Spinal cord (tissue), 10 donors: ENCODE results near the gene THSD4. TPM values are rescaled to one million over a fixed set of nuclear protein-coding genes. Genes with fewer than 3 reads are reported as not detected.

ENCODE experiments used
- DNase-seq, 6 donors: peaks; one replicate each; pipeline versions ENCODE4 v3.0.0 to v3.0.0-alpha.2; 2013 to 2015; ENCODE audit warnings: low spot score in 6 of 6, low read depth in 4 of 6
- H3K27ac ChIP-seq: one replicate; pipeline ENCODE4 v1.5.1; 2013; ENCODE audit warnings: low read depth, low read length, control low read depth
- H3K27me3 ChIP-seq: one replicate; pipeline ENCODE4 v1.6.1; 2013; ENCODE audit warnings: low read length; ENCODE audit not compliant: control insufficient read depth, insufficient read depth
- H3K36me3 ChIP-seq: one replicate; pipeline ENCODE4 v1.6.1; 2013; ENCODE audit warnings: low read length; ENCODE audit not compliant: control insufficient read depth, insufficient read depth
- H3K4me1 ChIP-seq: one replicate; pipeline ENCODE4 v1.6.1; 2013; ENCODE audit warnings: low read length; ENCODE audit not compliant: control insufficient read depth, insufficient read depth
- H3K4me3 ChIP-seq: one replicate; pipeline ENCODE4 v1.5.1; 2013; ENCODE audit warnings: low read depth, low read length, control low read depth
- H3K9me3 ChIP-seq: one replicate; pipeline ENCODE4 v1.6.1; 2013; ENCODE audit warnings: low read length; ENCODE audit not compliant: control insufficient read depth, insufficient read depth
- WGBS: methylation state at CpG from one replicate; pipeline ENCODE4 v1.1.5; 2013; ENCODE audit warnings: missing lambda C conversion rate; ENCODE audit not compliant: insufficient coverage; 5-methylcytosine and 5-hydroxymethylcytosine counted together
- polyA plus RNA-seq, 2 donors: library from polyadenylated mRNA; unstranded; fragments of 120-200 nt; gene quantifications; one replicate each; pipeline ENCODE4 v1.2.1, GENCODE V29; 2013; ENCODE audit not compliant: insufficient read length in 2 of 2
- total RNA-seq, 2 donors: library from RNA; depleted of rRNA in 1 of 2; stranded (reverse); fragments of 120-200 nt in 1 of 2; fragments of >200 nt in 1 of 2; gene quantifications; one replicate each; pipeline versions ENCODE4 v1.2.3 to v1.2.4, GENCODE V29; 2013 to 2014
- donor health status: healthy.

THSD4 gene
- total and polyA plus RNA-seq, 4 donors = 18.2 to 127 (median 63.2) TPM

GRCh38 chr15:71319935-71320334 is 204.7 kb downstream of the THSD4 start:
- WGBS = 100% methylated on average over 2 of the region's 3 CpGs
- H3K4me1 ChIP-seq = no peaks in the 10 kb centered on the region
- H3K4me3 ChIP-seq = no peak overlapping the region
- H3K27ac ChIP-seq = no peak overlapping the region
- no peaks in the 10 kb centered on the region for H3K9me3 ChIP-seq
- H3K36me3 ChIP-seq = no peaks in the 10 kb centered on the region
- no peak for DNase-seq
- no peaks in the 10 kb centered on the region for H3K27me3 ChIP-seq

GRCh38 chr15:71323082-71323481 is 207.8 kb downstream of the THSD4 start:
- H3K4me1 ChIP-seq = no peaks in the 10 kb centered on the region
- no peak for DNase-seq
- H3K4me3 ChIP-seq = no peak overlapping the region
- 100% methylated on average over 1 of the region's 4 CpGs for WGBS
- no peaks in the 10 kb centered on the region for H3K9me3 ChIP-seq
- no peaks in the 10 kb centered on the region for H3K36me3 ChIP-seq
- H3K27ac ChIP-seq = no peak overlapping the region
- no peaks in the 10 kb centered on the region for H3K27me3 ChIP-seq

DNA sequence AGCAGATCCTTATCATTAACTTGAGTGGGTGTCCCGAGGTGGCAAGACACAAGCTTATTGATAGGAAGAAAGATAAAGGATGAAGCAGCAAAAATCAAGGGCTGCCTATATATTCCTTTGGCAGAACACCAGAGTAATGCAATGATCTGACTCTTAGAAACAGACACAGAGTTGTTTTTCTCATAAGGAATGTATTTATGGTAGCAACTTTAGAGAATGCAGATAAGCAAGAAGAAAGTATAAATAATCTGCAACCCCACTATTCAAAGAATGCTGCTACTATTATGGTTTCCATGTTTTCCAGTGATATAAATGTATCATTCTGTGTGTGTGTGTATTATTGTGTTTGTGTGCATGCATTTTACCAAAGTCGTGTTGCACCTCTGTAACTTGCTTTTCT is 208.3 kb downstream of the THSD4 start:
- WGBS = 86% methylated on average over 1 of the region's 2 CpGs
- H3K9me3 ChIP-seq = no peaks in the 10 kb centered on the region
- no peak overlapping the region for H3K27ac ChIP-seq
- DNase-seq = no peak
- H3K36me3 ChIP-seq = no peaks in the 10 kb centered on the region
- no peaks in the 10 kb centered on the region for H3K27me3 ChIP-seq
- H3K4me1 ChIP-seq = no peaks in the 10 kb centered on the region
- no peak overlapping the region for H3K4me3 ChIP-seq

DNA sequence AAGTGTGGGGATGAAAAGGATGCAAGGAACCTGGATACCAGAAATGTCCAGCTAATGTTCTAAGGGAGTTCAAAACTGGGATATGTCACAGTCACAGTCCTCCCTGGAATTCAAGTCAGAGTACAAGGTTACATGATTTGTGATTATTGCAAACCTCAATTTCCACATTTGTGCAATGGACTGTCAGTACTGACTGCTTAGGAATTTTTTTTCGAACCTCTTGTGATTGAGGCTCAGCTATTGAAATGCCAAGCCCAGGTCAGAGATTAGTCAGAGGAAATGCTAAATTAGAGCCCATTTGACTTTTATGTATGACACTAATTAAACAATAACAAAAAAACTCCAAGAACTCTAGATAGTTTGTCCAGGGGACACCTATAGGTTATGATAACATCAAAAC is 210.2 kb downstream of the THSD4 start:
- H3K27me3 ChIP-seq = no peaks in the 10 kb centered on the region
- no peak overlapping the region for H3K27ac ChIP-seq
- H3K9me3 ChIP-seq = no peaks in the 10 kb centered on the region
- DNase-seq = no peak
- H3K4me1 ChIP-seq = no peaks in the 10 kb centered on the region
- no peak overlapping the region for H3K4me3 ChIP-seq
- H3K36me3 ChIP-seq = no peaks in the 10 kb centered on the region
- WGBS = no CpG with 5 or more reads among the region's 1 CpG

GRCh38 chr15:71328453-71328852 is 213.2 kb downstream of the THSD4 start:
- Histone ChIP-seq H3K4me1 (peaks cover 3% of the 10 kb centered on the region), H3K27ac (no peak overlapping the region), H3K9me3 (no peaks in the 10 kb centered on the region), H3K27me3 (no peaks in the 10 kb centered on the region), H3K36me3 (no peaks in the 10 kb centered on the region), H3K4me3 (no peak overlapping the region)
- DNase-seq = no peak
- WGBS = 33% methylated on average over 1 of the region's 3 CpGs

DNA sequence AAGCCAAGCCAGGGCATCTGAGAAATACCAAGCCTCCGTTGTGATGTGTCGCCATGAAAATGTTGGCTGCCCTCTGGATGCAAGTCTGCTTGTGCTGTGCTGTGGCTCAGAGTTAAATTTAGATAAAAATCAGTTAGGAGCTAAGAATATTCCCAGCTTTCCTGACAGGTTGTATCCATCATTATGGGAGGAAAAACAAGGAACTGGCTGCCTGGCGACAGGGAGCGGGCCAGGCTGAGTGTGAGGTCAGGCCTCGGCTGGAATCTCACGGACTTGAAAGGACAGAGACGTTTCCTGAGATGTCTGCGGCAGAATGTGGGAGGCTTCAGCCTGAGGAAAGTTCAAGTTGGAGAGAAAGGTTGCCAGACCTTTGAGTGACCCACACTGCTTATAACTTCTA is 213.8 kb downstream of the THSD4 start:
- Histone ChIP-seq H3K4me3 (no peak overlapping the region), H3K27me3 (no peaks in the 10 kb centered on the region), H3K9me3 (no peaks in the 10 kb centered on the region), H3K36me3 (no peaks in the 10 kb centered on the region), H3K4me1 (peaks cover 3% of the 10 kb centered on the region), H3K27ac (no peak overlapping the region)
- DNase-seq = no peak
- 68% methylated on average over 7 of the region's 8 CpGs for WGBS

- no peak for DNase-seq
- H3K27ac ChIP-seq = no peak overlapping the region
- no peaks in the 10 kb centered on the region for H3K27me3 ChIP-seq
- 97% methylated on average over 10 of the region's 14 CpGs for WGBS
- H3K4me3 ChIP-seq = no peak overlapping the region
- no peaks in the 10 kb centered on the region for H3K9me3 ChIP-seq
- no peaks in the 10 kb centered on the region for H3K36me3 ChIP-seq
- peaks cover 3% of the 10 kb centered on the region for H3K4me1 ChIP-seq
Measured at GRCh38 chr15:71329497-71330260, 214.4 kb downstream of the THSD4 start.

DNA sequence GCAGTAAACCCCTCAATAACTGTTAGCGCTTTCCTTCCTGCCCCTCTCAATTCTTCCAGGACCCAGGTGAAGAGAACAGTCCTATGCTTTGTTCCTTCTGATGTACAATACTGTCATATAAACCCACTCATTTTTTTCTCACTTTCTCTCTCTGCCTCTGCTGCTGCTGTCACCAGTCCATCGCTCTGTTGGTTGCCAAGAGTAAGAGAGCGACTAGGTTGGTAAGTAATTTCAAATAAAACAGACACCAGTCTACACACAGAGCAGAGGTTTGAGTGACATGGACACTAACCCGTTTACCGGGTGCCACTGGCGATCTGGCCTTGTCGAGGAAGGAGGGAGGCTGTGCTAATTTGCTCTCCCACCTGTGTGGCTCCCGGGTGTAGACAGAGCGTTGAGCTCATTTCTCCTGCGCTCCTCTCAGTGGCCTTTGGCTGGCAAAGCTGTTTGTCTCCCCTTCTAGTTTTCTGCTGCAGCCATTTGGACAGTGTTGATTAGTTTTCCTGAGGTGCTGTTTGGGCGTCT is 215.4 kb downstream of the THSD4 start:
- Histone ChIP-seq H3K27me3 (no peaks in the 10 kb centered on the region), H3K36me3 (no peaks in the 10 kb centered on the region), H3K27ac (no peak overlapping the region), H3K4me3 (no peak overlapping the region), H3K9me3 (no peaks in the 10 kb centered on the region), H3K4me1 (peaks cover 3% of the 10 kb centered on the region)
- 84% methylated on average over 6 of the region's 11 CpGs for WGBS
- DNase-seq = no peak

- Histone ChIP-seq H3K9me3 (no peaks in the 10 kb centered on the region), H3K27me3 (no peaks in the 10 kb centered on the region), H3K4me3 (no peak overlapping the region), H3K27ac (no peak overlapping the region), H3K36me3 (no peaks in the 10 kb centered on the region), H3K4me1 (peaks cover 3% of the 10 kb centered on the region)
- 97% methylated on average over 4 of the region's 4 CpGs for WGBS
- DNase-seq = no peak
Measured at GRCh38 chr15:71331173-71331572, 215.9 kb downstream of the THSD4 start.

GRCh38 chr15:71332431-71333004 is 217.2 kb downstream of the THSD4 start:
- no peaks in the 10 kb centered on the region for H3K9me3 ChIP-seq
- H3K36me3 ChIP-seq = no peaks in the 10 kb centered on the region
- 88% methylated on average over 4 of the region's 8 CpGs for WGBS
- H3K4me3 ChIP-seq = no peak overlapping the region
- DNase-seq = no peak
- peaks cover 3% of the 10 kb centered on the region for H3K4me1 ChIP-seq
- H3K27me3 ChIP-seq = no peaks in the 10 kb centered on the region
- no peak overlapping the region for H3K27ac ChIP-seq
